NT2/D1 (cell line): Measurements from ENCODE around the gene RNGTT.

Experiments
- DNase-seq: peaks from one replicate; pipeline ENCODE4 v3.0.0-alpha.2; 2011; ENCODE audit warnings: low read depth, low spot score
- H3K27me3 ChIP-seq: 2 replicates; pipeline ENCODE4 v1.6.0; 2011; ENCODE audit warnings: mild to moderate bottlenecking; ENCODE audit not compliant: insufficient read length, insufficient read depth
- H3K36me3 ChIP-seq: 2 replicates; pipeline ENCODE4 v1.6.1; 2011; ENCODE audit warnings: mild to moderate bottlenecking, low read length, mixed read lengths; ENCODE audit not compliant: insufficient read depth, insufficient read length
- H3K4me1 ChIP-seq: 2 replicates; pipeline ENCODE4 v1.5.1; 2011; ENCODE audit not compliant: insufficient read depth, insufficient read length
- H3K4me3 ChIP-seq: 2 replicates; pipeline ENCODE4 v1.5.1; 2011; ENCODE audit warnings: low read depth; ENCODE audit not compliant: insufficient read length
- H3K9ac ChIP-seq: 2 replicates; pipeline ENCODE4 v1.6.0; 2011; ENCODE audit warnings: low read depth; ENCODE audit not compliant: insufficient read length
- H3K9me3 ChIP-seq: 2 replicates; pipeline ENCODE4 v1.5.1; 2011; ENCODE audit warnings: mild to moderate bottlenecking, low read length; ENCODE audit not compliant: insufficient read depth
- SUZ12 ChIP-seq: IDR thresholded peaks from 2 replicates; pipeline ENCODE4 v1.6.1; 2011; ENCODE audit not compliant: insufficient read length, insufficient read depth; ENCODE audit errors: extremely low read depth
- YY1 ChIP-seq: IDR thresholded peaks from 2 replicates; pipeline ENCODE4 v1.6.1; 2011; ENCODE audit not compliant: insufficient read length, insufficient read depth
- ZNF274 ChIP-seq: IDR thresholded peaks from 2 replicates; pipeline ENCODE4 v1.6.1; 2011; ENCODE audit warnings: mild to moderate bottlenecking, low read depth, low read length

Gene RNGTT

GRCh38 chr6:88810701-88811100, 152.7 kb downstream of the RNGTT start:
- H3K9me3 ChIP-seq = peaks cover 12% of the 10 kb centered on the region
- H3K4me3 ChIP-seq = no peak overlapping the region
- H3K36me3 ChIP-seq = no peaks in the 10 kb centered on the region
- H3K9ac ChIP-seq = no peak overlapping the region
- TF ChIP-seq YY1 = no peak
- TF ChIP-seq ZNF274 = no peak
- no peak for TF ChIP-seq SUZ12
- no peak for DNase-seq
- no peaks in the 10 kb centered on the region for H3K4me1 ChIP-seq
- no peaks in the 10 kb centered on the region for H3K27me3 ChIP-seq

GRCh38 chr6:88810089-88810488, 153.3 kb downstream of the RNGTT start:
- no peaks in the 10 kb centered on the region for H3K27me3 ChIP-seq
- TF ChIP-seq ZNF274 (no peak), SUZ12 (no peak), YY1 (no peak)
- no peaks in the 10 kb centered on the region for H3K36me3 ChIP-seq
- no peak overlapping the region for H3K4me3 ChIP-seq
- H3K9ac ChIP-seq = no peak overlapping the region
- H3K4me1 ChIP-seq = no peaks in the 10 kb centered on the region
- peaks cover 12% of the 10 kb centered on the region for H3K9me3 ChIP-seq
- DNase-seq = no peak

- peaks cover 12% of the 10 kb centered on the region for H3K9me3 ChIP-seq
- no peaks in the 10 kb centered on the region for H3K36me3 ChIP-seq
- H3K4me3 ChIP-seq = no peak overlapping the region
- no peak for TF ChIP-seq SUZ12
- TF ChIP-seq ZNF274 = no peak
- no peak for TF ChIP-seq YY1
- no peak overlapping the region for H3K9ac ChIP-seq
- DNase-seq = no peak
- H3K4me1 ChIP-seq = no peaks in the 10 kb centered on the region
- no peaks in the 10 kb centered on the region for H3K27me3 ChIP-seq
These were observed 155.0 kb downstream of the RNGTT start for GRCh38 chr6:88808381-88808780.

- no peak for DNase-seq
These were observed 155.8 kb downstream of the RNGTT start for GRCh38 chr6:88807622-88808021.

GRCh38 chr6:88806728-88807127, 156.7 kb downstream of the RNGTT start:
- H3K9ac ChIP-seq = no peak overlapping the region
- H3K27me3 ChIP-seq = no peaks in the 10 kb centered on the region
- H3K9me3 ChIP-seq = peaks cover 12% of the 10 kb centered on the region
- H3K4me3 ChIP-seq = no peak overlapping the region
- TF ChIP-seq ZNF274 (no peak), SUZ12 (no peak), YY1 (no peak)
- no peak for DNase-seq
- H3K4me1 ChIP-seq = no peaks in the 10 kb centered on the region
- H3K36me3 ChIP-seq = no peaks in the 10 kb centered on the region

More at GRCh38 chr6:88807622-88808021, 155.8 kb downstream of the RNGTT start:
- Histone ChIP-seq H3K27me3 (no peaks in the 10 kb centered on the region), H3K4me1 (no peaks in the 10 kb centered on the region), H3K36me3 (no peaks in the 10 kb centered on the region), H3K9ac (no peak overlapping the region), H3K4me3 (no peak overlapping the region), H3K9me3 (peaks cover 12% of the 10 kb centered on the region)
- TF ChIP-seq SUZ12 = no peak
- no peak for TF ChIP-seq ZNF274
- TF ChIP-seq YY1 = no peak

- Histone ChIP-seq H3K36me3 (peaks cover 5% of the 10 kb centered on the region), H3K9ac (no peak overlapping the region), H3K4me3 (no peak overlapping the region), H3K9me3 (peaks cover 12% of the 10 kb centered on the region), H3K4me1 (no peaks in the 10 kb centered on the region), H3K27me3 (no peaks in the 10 kb centered on the region)
- TF ChIP-seq SUZ12 = no peak
- no peak for DNase-seq
These were observed 158.7 kb downstream of the RNGTT start for GRCh38 chr6:88804701-88805100.

- Histone ChIP-seq H3K4me3 (no peak overlapping the region), H3K9ac (no peak overlapping the region), H3K9me3 (no peaks in the 10 kb centered on the region), H3K4me1 (no peaks in the 10 kb centered on the region), H3K27me3 (no peaks in the 10 kb centered on the region), H3K36me3 (no peaks in the 10 kb centered on the region)
- no peak for DNase-seq
- TF ChIP-seq YY1 (no peak), SUZ12 (no peak), ZNF274 (no peak)
These were observed 177.9 kb downstream of the RNGTT start for GRCh38 chr6:88785478-88785877.

- Histone ChIP-seq H3K9ac (no peak overlapping the region), H3K4me3 (no peak overlapping the region), H3K4me1 (no peaks in the 10 kb centered on the region), H3K9me3 (no peaks in the 10 kb centered on the region), H3K36me3 (no peaks in the 10 kb centered on the region), H3K27me3 (no peaks in the 10 kb centered on the region)
- TF ChIP-seq SUZ12 = no peak
- no peak for TF ChIP-seq YY1
- no peak for TF ChIP-seq ZNF274
- DNase-seq = peak; percentile 44
These were observed 182.6 kb downstream of the RNGTT start for GRCh38 chr6:88780714-88781389.
